C4-2B (cell line): ENCODE data around the gene GJA9.
"Not testable (repeated sequence)": the region's sequence is repeated elsewhere in the genome, so short reads cannot be mapped to it uniquely, and the experiment has no call there.

ENCODE experiments used
- CTCF ChIP-seq: fragments of 450-650 bp; conservative IDR thresholded peaks from 2 replicates; pipeline ENCODE4 v1.5.1; 2017; ENCODE audit warnings: mild to moderate bottlenecking
- ZFX ChIP-seq: fragments of 450-650 bp; IDR thresholded peaks from 2 replicates; pipeline ENCODE4 v1.6.1; 2017

- TF ChIP-seq CTCF, ZFX: not testable (repeated sequence)
Measured at GRCh38 chr1:38914908-38915307, 33.5 kb upstream of the GJA9 start.
